Transverse colon (tissue), 4 donors: ENCODE results near the gene SDK1. TPM values are rescaled to one million over a fixed set of nuclear protein-coding genes. Genes with fewer than 3 reads are reported as not detected.

ENCODE experiments used
- DNase-seq: peaks from one replicate; pipeline ENCODE4 v3.0.0-alpha.2; 2019
- H3K27ac ChIP-seq, 4 donors: fragments of 200-600 bp; sonication (generic); 2 replicates each; pipeline ENCODE4 v1.5.1; 2016 to 2018; ENCODE audit warnings: inconsistent platforms in 4 of 4
- H3K27me3 ChIP-seq: fragments of 200-600 bp; sonication (generic); 2 replicates; pipeline ENCODE4 v1.5.1; 2017; ENCODE audit warnings: inconsistent platforms
- H3K36me3 ChIP-seq, 4 donors: fragments of 200-600 bp; sonication (generic); 2 replicates each; pipeline ENCODE4 v1.5.1; 2017 to 2019; ENCODE audit warnings: inconsistent platforms in 4 of 4
- H3K4me1 ChIP-seq, 4 donors: fragments of 200-600 bp; sonication (generic); 2 replicates each; pipeline ENCODE4 v1.5.1; 2017 to 2020; ENCODE audit warnings: inconsistent platforms in 4 of 4
- H3K4me3 ChIP-seq, 4 donors: fragments of 200-600 bp; sonication (generic); 1 replicate in 1 of 4; 2 replicates in 3 of 4; pipeline versions ENCODE4 v1.5.1 to v1.6.1; 2017 to 2019; ENCODE audit warnings: inconsistent platforms in 4 of 4
- H3K9me3 ChIP-seq, 2 donors: fragments of 200-600 bp; sonication (generic); 2 replicates each; pipeline ENCODE4 v1.5.1; 2017 to 2019; ENCODE audit warnings: inconsistent platforms in 2 of 2
- CTCF ChIP-seq, 5 experiments: fragments of 200-600 bp in 3 of 5; fragments of 450-650 bp in 2 of 5; sonication (generic) in 3 of 5; IDR thresholded peaks; 1 replicate in 2 of 5; 2 replicates in 3 of 5; pipeline ENCODE4 v1.5.1; 2016 to 2017; ENCODE audit warnings: antibody characterized with exemption in 5 of 5, inconsistent platforms in 3 of 5, mild to moderate bottlenecking in 2 of 5, moderate library complexity in 1 of 5
- EP300 ChIP-seq: sonication (generic); formaldehyde crosslinking; IDR thresholded peaks from one replicate; pipeline ENCODE4 v1.6.1; 2017; ENCODE audit warnings: antibody characterized with exemption, low read depth
- POLR2A ChIP-seq: fragments of 450-650 bp; IDR thresholded peaks from one replicate; pipeline ENCODE4 v1.6.1; 2016; ENCODE audit warnings: antibody characterized with exemption, mild to moderate bottlenecking, moderate library complexity
- POLR2AphosphoS5 ChIP-seq, 3 donors: sonication (generic); formaldehyde crosslinking; IDR thresholded peaks; one replicate each; pipeline ENCODE4 v1.6.1; 2016; ENCODE audit warnings: antibody characterized with exemption in 3 of 3
- WGBS, 2 donors: methylation state at CpG; one replicate each; pipeline ENCODE4 v1.1.5; 2018; ENCODE audit warnings: low coverage in 1 of 2; 5-methylcytosine and 5-hydroxymethylcytosine counted together
- in situ Hi-C, 4 donors: fragments of 200-750 bp; cut with MboI; loops; one replicate each; pipeline versions ENCODE4 v1.15.0 to v1.15.1; 2017; ENCODE audit warnings: low sequenced_read_pairs in 3 of 4, low pct_ligation_motif_present in 1 of 4, low pct_unique_long_range_greater_than_20kb in 1 of 4
- intact Hi-C: fragments of 100-400 bp; cut with DNase I; formaldehyde crosslinking; loops from one replicate; pipeline ENCODE4 v1.15.1; 2023; ENCODE audit warnings: low total_unique reads
- total RNA-seq, 4 donors: library from RNA; depleted of rRNA; stranded (reverse); fragments of >200 nt; gene quantifications; one replicate each; pipeline ENCODE4 v1.1.0, GENCODE V29; 2016

SDK1 gene
- total RNA-seq, 4 donors from 2014 or later: 4.0 to 8.6 (median 5.4) TPM

DNA sequence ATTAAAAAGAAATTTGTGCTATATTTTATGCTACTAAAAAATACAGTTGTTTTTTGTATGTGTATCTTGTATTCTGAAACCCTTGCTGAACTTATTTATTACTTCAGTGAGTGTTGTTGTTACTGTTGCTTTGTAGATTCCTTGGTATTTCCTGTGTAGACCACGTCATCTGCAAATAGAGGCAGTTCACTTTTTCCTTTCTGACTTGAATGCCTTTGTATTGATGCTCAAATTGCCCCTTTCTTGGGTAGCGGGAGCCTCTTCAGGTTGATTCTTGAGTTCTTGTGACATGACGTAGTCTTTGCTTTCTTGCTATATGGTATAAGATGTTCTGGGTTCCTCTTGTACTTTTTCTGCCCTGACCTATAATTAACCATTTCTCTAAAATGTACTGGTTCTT is 504.1 kb downstream of the SDK1 start:
- H3K27me3 ChIP-seq: no peaks in the 10 kb centered on the region
- in situ Hi-C loops (no loop called here), intact Hi-C loops (no loop called here)
- DNase-seq: no peak
- H3K4me1 ChIP-seq: no peaks in the 10 kb centered on the region
- no peaks in the 10 kb centered on the region for H3K9me3 ChIP-seq
- WGBS, 2 donors: 83 to 92% methylated on average over 3 of the region's 3 CpGs
- no peak overlapping the region for H3K4me3 ChIP-seq
- H3K36me3 ChIP-seq: no peaks in the 10 kb centered on the region
- no peak overlapping the region for H3K27ac ChIP-seq
- no peak for TF ChIP-seq EP300
- TF ChIP-seq CTCF (IDR thresholded peaks at IDR 0.05): no peak
- no peak for TF ChIP-seq POLR2A

DNA sequence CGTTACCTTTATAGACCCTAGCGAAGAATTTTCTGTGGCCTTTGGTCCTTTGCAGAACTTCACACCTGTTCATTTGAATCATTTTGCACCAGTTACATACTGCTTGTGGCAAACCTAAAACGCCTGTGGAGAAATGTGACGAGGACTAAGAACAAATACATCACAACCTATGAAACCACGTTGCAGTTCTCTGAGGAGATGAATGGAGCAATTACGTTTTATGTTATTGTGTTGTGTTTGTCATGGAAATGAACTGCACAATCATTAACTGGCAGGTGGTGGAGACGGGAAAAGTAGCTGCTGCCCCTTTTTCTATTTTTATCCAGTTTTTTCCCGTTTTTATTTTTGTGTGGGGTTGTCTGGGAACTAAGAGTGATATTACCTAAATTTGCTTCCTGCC is 505.5 kb downstream of the SDK1 start:
- no peak overlapping the region for H3K27ac ChIP-seq
- H3K4me3 ChIP-seq: no peak overlapping the region
- intact Hi-C loops: no loop called here
- 51 to 63% methylated on average over 8 of the region's 8 CpGs for WGBS, 2 donors
- no peaks in the 10 kb centered on the region for H3K27me3 ChIP-seq
- in situ Hi-C loops: no loop called here
- no peaks in the 10 kb centered on the region for H3K36me3 ChIP-seq
- no peak for DNase-seq
- H3K9me3 ChIP-seq: no peaks in the 10 kb centered on the region
- no peaks in the 10 kb centered on the region for H3K4me1 ChIP-seq
- TF ChIP-seq POLR2A (no peak), CTCF (IDR thresholded peaks at IDR 0.05) (no peak), EP300 (no peak), POLR2AphosphoS5 (IDR thresholded peaks at IDR 0.05) (no peak)

DNA sequence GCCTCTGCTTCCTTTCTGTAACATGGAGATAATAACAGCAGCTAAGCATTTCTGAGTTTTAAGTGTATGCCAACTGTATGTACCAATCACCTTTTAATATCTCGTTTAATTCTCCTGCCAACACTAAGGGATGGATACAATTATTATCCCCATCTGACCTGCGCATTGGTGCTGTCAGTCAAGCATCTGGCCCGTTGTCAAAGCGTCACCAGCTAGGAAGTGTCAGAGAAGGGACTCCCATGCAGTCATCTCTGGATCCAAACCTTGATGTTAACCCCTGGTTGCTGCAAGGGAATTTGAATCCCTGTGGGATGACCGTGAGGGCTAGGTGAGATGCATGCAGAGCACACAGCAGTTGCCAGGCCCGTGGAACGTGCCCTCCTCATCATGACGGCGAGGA is 506.8 kb downstream of the SDK1 start:
- no peak for TF ChIP-seq POLR2A
- no peak for TF ChIP-seq POLR2AphosphoS5 (IDR thresholded peaks at IDR 0.05)
- TF ChIP-seq EP300: no peak
- TF ChIP-seq CTCF (IDR thresholded peaks at IDR 0.05): no peak
- Histone ChIP-seq H3K4me1 (no peaks in the 10 kb centered on the region), H3K4me3 (no peak overlapping the region), H3K9me3 (no peaks in the 10 kb centered on the region), H3K36me3 (no peaks in the 10 kb centered on the region), H3K27ac (no peak overlapping the region), H3K27me3 (no peaks in the 10 kb centered on the region)
- intact Hi-C loops (no loop called here), in situ Hi-C loops (no loop called here)
- DNase-seq: no peak
- WGBS, 2 donors: 88 to 100% methylated on average over 1 to 9 of the region's 9 CpGs

DNA sequence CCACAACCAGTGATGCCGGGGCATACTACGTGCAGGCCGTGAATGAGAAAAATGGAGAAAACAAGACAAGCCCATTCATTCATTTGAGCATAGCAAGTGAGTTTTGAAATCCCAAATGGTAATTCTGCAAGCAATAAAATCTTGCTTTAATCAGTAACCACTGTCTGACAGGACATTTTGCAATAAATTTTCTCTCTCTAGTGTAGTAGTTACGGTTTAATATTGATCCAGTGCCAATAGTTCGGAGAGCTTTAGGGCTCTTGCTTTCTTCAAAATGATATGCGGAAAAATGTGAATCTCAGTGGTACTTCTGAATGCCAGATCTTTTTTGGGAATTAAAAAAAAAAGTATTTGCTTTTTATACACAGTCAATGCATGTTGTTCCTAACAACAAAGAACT is 520.4 kb downstream of the SDK1 start:
- Histone ChIP-seq H3K9me3 (no peaks in the 10 kb centered on the region), H3K4me3 (no peak overlapping the region), H3K27ac (no peak overlapping the region), H3K4me1 (peaks cover 0 to 10% (median 3%) of the 10 kb centered on the region in 4 donors), H3K27me3 (no peaks in the 10 kb centered on the region), H3K36me3 (no peaks in the 10 kb centered on the region)
- 64 to 71% methylated on average over 3 to 6 of the region's 6 CpGs for WGBS, 2 donors
- in situ Hi-C loops: no loop called here
- intact Hi-C loops: no loop called here
- TF ChIP-seq EP300: no peak
- no peak for TF ChIP-seq CTCF (IDR thresholded peaks at IDR 0.05)
- no peak for TF ChIP-seq POLR2A
- TF ChIP-seq POLR2AphosphoS5 (IDR thresholded peaks at IDR 0.05): no peak
- DNase-seq: no peak
